ENCODE measurements around the gene GPR78.

GRCh38 chr4:8618421-8618820, 38.2 kb downstream of the GPR78 start:
- TF ChIP-seq POLR2A (IDR thresholded peaks at IDR 0.05; ENCODE audit: low read length) (no peak), GATA1 (IDR thresholded peaks at IDR 0.05; ENCODE audit: low read depth, low read length) (no peak)
